Left renal cortex interstitium (tissue), 4 donors: ENCODE measurements around the gene ZNF41. TPM values are rescaled to one million over a fixed set of nuclear protein-coding genes. Genes with fewer than 3 reads are reported as not detected.
"Not testable (repeated sequence)": the region's sequence is repeated elsewhere in the genome, so short reads cannot be mapped to it uniquely, and the experiment has no call there.

Source experiments
- DNase-seq, 4 donors: peaks; one replicate each; pipeline ENCODE4 v3.0.0-alpha.2; 2013; ENCODE audit warnings: low read depth in 4 of 4, low spot score in 2 of 4, missing footprints in 1 of 4
- polyA plus RNA-seq, 4 donors: library from polyadenylated mRNA; unstranded; fragments of 120-200 nt; gene quantifications; one replicate each; pipeline ENCODE4 v1.2.1, GENCODE V29; 2013; ENCODE audit not compliant: insufficient read length in 4 of 4

ZNF41 gene
- polyA plus RNA-seq, 4 donors = 11.9 to 13.6 (median 13.0) TPM

GRCh38 chrX:47497271-47497888, 14.4 kb upstream of the ZNF41 start:
- DNase-seq = no peak

DNA sequence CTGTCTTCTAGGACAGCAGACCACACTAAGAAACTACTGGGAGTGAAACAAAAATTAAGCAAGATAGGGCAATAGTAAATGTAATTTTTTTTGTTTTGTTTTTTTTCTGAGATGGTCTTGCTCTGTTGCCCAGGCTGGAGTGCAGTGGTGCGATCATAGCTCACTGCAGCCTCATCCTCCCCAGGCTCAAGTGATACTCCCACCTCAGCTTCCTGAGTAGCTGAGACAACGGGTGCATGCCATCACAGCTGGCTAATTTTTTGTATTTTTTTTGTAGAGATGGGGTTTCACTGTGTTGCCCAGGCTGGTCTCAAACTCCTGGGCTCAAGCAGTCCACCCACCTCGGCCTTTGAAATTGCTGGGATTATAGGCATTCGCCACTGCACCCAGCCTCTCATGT, 9.1 kb upstream of the ZNF41 start:
- DNase-seq = not testable (repeated sequence)

GRCh38 chrX:47489507-47490275, 6.7 kb upstream of the ZNF41 start:
- DNase-seq = no peak

DNA sequence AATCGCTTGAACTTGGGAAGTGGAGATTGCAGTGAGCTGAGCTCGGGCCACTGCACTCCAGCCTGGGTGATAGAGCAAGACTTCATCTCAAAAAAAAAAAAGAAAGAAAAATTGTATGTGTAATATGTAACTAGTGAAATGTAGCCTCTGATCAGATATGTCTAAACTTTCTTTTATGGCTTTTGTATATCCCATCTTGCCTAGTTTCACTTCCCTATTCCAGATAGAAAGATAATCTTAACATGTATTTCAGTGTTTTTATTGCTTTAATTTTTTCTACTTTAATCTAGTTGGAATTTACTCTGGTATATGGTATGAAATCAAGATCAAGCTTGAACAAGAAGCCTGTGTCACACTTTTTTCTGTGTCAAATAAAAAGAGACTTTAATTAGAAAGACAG, 1.9 kb upstream of the ZNF41 start:
- DNase-seq = no peak

DNA sequence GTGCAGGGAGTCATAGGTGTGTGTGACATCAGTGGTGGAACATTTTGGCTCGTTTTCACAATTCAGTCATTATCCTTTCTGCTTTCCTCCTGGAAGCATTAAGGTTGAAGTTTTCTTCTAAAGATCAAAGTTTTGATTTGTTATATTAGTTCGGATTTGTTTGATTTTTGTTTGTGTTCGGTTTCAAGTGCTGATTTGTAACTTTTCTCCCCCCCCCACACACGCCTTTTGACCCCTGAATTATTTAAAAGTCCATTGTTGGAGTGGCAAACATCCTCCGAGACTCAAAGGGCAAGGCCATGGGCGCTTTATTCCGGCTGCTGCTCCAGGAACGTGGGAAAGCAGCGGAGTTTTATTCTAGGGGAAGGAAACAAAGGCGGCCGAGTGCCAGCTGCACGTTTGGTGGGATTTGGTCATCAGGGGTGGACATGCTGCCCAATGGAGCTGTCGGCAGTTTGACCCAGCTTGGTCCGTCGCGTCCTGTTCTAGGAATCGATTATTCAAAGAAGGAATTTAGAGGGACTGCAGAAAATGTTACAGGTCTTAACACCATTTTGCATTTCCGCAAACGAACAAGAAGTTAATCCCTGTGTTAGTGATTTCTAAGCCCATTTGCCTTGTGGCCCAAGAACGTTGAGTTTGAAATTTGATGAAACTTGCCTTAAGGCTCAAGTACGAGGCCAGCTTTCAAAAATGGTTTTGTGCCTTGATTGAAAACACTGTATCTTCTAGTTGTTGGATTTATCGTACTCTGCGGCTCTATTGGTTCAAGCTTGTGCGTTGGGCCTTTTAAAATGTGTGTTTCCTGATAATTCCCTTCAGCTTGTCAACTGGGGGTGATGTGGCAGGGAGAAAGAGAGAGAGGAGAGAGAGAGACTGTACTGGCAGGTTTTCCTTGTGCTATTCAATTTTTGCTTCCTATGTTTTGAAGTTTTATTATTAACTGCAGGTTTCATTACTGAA, 565 bp upstream of the ZNF41 start:
- DNase-seq = peak in 3 of 4 donors; percentile 15 to 34 (median 29)

DNA sequence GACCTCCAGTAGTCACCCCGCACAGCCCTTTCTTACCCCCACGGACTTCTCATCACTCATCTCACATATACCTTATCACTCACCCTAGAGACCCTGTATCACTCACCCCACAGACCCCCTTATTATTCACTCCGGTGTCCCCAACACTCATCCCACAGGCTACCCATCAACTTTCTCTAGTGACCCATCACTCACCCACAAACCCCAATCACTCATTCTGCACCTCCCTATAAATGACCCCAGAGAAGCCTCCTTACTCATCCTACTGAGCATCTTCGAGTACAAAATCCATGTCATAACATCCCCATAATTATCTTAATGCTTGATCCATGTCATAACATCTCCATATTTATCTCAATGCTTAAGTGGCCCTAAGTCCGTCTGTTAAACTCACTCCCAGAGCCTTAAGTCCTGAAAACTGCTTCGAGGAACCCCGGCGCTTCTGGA, 934 bp downstream of the ZNF41 start:
- peak in 1 of 4 donors; percentile 9 for DNase-seq

- no peak for DNase-seq
Observed at GRCh38 chrX:47481160-47481559, 1.9 kb downstream of the ZNF41 start.

GRCh38 chrX:47480576-47480975, 2.4 kb downstream of the ZNF41 start:
- DNase-seq = no peak

DNA sequence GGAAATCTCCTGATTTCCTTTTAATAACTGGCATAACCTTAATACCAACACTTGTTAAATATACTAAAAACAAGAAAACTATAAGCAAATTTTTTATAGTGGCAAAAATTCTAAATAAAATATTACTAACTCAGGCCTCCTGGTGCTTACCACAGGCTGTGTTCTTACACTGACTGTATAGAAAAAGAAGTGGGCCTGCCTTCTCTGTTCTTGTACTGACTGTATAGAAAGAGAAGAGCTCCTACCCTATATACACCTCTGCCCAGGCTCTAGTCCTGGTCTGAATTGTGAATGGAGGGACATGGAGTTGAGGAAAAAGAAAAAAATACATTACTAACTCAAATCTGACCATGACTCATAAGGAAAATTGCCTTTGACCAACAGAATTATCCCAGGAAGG, 7.5 kb downstream of the ZNF41 start:
- no peak for DNase-seq

GRCh38 chrX:47467106-47467505, 15.9 kb downstream of the ZNF41 start:
- DNase-seq = no peak

DNA sequence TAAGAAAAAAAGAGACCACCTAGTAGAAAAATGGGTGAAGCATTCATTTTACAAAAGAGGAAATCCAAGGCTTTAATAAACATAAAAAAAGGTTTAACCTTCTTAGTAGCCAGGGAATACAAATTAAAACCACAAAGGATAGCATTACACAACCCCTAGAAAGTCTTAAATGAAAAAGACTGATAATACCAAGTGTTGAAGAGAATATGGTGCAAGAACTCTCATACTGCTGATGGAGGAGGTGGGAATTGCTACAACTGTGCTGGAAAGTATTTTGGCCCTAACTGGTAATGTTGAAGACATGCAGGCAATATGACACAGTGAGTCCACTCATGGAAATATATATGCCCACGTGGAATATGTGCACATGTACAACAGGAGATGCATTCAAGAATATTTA, 22.5 kb downstream of the ZNF41 start:
- DNase-seq = no peak

GRCh38 chrX:47458528-47458927, 24.5 kb downstream of the ZNF41 start:
- DNase-seq = no peak

DNA sequence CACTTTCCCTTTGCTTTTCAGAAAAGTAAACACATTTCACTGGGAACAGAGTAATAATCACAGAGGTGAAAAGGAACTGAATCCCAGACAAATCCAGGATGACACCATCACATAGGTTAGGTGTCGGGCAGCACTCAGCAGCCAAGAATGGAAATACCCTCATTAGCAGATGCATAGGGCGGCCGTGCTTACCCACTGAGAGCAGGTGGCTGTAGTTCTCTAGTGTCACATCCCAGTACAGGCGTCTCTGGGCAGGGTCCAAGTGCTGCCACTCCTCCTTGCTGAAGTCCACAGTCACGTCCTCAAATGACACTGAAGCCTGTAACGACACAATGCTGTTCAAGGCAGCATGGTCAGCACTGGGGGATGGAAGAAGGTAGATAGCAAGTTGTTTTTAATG, 26.9 kb downstream of the ZNF41 start:
- DNase-seq = no peak

GRCh38 chrX:47452112-47452511, 30.9 kb downstream of the ZNF41 start:
- no peak for DNase-seq

DNA sequence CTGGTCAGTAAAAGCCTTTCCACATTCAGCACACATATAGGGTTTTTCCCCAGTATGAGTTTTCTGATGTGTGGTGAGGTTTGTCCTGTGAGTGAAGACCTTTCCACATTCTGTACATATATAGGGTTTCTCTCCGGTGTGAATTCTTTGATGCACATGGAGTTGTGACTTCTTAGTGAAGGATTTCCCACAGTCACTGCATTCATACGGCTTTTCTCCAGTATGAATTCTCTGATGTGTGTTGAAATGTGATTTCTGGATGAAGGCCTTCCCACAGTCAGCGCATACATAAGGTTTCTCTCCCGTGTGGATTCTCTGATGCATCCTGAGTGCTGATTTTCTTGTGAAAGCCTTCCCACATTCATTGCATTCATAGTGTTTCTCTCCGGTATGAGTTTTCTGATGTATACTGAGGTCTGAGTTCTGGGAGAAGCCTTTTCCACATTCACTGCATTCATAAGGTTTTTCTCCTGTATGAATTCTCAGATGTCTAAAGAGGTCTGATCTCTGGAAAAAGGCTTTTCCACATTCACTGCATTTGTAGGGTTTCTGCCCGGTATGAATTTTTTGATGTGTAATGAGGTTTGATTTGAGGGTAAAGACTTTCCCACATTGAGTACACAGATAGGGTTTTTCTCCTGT, 34.7 kb downstream of the ZNF41 start:
- DNase-seq = no peak

- no peak for DNase-seq
Observed at GRCh38 chrX:47447607-47448006, 35.4 kb downstream of the ZNF41 start.

GRCh38 chrX:47446971-47447370, 36.1 kb downstream of the ZNF41 start:
- no peak for DNase-seq

DNA sequence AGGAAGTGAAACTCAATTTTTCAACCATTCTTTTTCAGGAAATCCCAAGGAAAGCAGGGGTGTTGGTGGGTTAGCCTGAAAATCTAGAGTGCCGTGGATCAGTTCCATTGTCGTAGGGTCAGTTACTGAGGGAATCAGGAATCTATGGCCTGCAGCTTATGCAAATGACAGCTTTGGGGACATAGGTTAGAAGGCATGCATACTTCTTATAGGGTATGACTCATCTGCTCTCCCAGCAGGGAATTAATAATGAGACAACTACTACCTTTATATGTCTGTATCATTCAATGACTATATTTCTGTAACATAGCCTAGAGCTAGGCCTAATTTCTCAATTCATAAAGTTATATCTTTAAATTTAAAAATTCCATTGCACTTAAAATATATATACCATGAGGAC, 36.6 kb downstream of the ZNF41 start:
- no peak for DNase-seq

- DNase-seq = no peak
Observed at GRCh38 chrX:47430925-47431324, 52.1 kb downstream of the ZNF41 start.

DNA sequence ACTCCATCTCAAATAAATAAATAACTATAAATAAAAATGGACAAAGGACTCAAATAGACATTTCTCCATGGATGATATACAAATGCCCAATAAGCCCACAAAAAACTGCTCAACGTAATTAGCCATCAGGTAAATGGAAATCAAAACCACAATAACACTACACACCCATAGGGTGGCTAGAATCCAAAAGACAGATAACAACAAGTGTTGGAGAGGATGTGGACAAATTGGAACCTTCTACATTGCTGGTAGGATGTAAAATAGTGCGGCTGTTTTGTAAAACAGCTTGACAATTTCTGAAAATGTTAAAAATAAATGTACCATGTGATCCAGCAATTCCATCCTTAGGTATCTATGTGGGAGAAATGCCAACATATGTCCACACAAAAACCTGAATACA, 60.6 kb downstream of the ZNF41 start:
- DNase-seq = no peak

DNA sequence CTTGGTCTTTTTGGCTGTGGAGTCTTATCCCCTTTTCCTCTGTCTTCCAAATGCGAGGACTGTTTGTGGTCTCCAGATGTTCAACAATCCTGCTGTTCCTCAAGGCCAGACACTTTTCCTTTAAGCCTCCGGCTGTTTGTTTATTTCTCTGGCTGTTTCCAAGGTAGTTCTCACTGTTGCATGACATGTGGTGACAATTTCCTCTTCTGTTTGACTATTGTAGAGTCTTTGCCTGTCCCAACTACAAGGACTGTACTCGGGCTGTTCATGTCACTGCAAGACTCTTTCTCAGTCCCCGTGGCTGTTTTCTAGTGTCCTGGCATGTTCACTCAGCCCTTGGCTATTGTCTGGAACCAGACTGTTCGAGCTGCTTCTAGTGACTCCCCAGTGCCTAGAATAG, 62.1 kb downstream of the ZNF41 start:
- DNase-seq = no peak
